GM18511 (cell line): ENCODE results near the gene SKIC3.

Source experiments
- ATAC-seq: cut with Tn5 transposase; IDR thresholded peaks from one replicate; pipeline ENCODE4 v1.9.1; 2021; ENCODE audit warnings: mild to moderate bottlenecking, moderate library complexity; ENCODE audit not compliant: unreplicated experiment

The SKIC3 gene

DNA sequence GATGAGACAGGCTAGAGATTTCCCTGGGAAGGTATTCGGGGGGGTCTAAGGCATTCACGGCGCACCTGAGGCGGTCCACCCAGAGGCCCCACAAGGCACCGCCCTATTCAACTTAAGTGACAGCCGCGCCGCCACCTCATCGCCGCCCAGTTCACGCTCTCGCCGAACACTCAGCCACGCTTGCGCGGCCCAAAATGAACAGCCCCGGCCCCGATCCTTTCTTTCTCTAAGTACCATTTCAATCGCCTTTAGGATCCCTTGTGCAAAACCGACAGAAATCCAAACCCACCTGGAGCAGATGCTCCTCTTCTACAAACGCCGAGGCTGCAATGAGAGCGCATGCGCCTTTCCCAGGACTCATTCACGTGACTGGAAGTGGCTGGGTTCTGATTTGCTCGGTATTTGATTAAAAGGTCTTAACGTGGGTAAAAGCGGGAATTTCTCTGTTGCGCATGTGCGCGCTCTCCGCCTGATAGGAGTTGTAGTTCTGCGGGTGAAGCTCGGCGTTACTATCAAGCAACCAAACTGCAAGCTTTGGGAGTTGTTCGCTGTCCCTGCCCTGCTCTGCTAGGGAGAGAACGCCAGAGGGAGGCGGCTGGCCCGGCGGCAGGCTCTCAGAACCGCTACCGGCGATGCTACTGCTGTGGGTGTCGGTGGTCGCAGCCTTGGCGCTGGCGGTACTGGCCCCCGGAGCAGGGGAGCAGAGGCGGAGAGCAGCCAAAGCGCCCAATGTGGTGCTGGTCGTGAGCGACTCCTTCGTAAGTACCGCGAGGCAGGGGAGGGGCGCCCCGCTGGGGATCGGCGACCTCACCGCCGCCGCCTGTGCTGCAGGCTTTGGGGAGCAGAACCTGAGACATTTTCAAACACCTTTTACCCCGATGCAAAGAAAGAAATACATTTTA, at the start of gene SKIC3, which contains the start of gene ARSK:
SKIC3 (minus strand) TSS at position 331 of the 902 bp plus-strand sequence. CDS start 7,827 bp downstream, outside the sequence.
ARSK (plus strand) TSS at position 455 of the 902 bp plus-strand sequence; CDS start at position 633, 178 bp downstream.
- peak; percentile 94 for ATAC-seq

DNA sequence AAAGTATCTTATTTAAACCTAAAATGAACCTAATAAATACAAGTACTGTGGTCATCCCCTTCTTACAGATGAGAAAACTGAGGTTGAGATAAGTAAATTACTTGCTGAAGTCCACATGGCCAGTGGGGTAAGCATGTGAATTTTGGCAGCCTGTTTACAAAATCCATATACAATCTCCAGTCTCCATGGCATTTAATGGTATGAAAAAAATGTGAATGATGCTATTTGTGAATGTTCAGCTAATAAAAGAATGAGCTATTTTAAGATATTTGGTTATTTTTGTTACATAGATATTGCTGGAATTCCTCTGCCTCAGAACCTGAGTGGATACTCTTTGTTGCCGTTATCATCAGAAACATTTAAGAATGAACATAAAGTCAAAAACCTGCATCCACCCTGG, 45.8 kb upstream of the SKIC3 start:
- no peak for ATAC-seq

- ATAC-seq, result no peak
Observed at GRCh38 chr5:95599252-95599651, 44.5 kb upstream of the SKIC3 start.

- no peak for ATAC-seq
Observed at GRCh38 chr5:95595289-95595931, 40.6 kb upstream of the SKIC3 start.

GRCh38 chr5:95591490-95591901, 36.7 kb upstream of the SKIC3 start:
- peak; percentile 86 for ATAC-seq

- peak; percentile 62 for ATAC-seq
Observed at GRCh38 chr5:95590880-95591279, 36.1 kb upstream of the SKIC3 start.

DNA sequence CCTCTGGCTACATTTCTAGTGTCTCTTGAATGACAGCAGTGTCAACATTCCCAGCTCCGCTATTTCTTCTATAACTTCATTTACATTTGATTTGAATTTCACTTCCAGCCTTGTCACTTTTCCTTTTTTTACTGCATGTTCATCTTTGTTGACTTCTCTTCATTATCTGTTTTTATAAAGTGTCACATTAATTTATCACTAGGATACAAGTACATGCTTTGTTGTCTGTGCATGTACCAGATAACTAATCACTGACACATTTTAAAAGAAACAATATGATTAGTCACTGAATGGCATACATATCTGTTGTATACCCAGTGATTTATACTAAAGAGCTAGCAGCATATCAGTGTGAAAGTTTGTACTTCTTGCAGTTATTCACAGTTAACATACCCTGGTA, 29.2 kb upstream of the SKIC3 start:
- no peak for ATAC-seq

- ATAC-seq, result no peak
Observed at GRCh38 chr5:95581576-95581975, 26.8 kb upstream of the SKIC3 start.

DNA sequence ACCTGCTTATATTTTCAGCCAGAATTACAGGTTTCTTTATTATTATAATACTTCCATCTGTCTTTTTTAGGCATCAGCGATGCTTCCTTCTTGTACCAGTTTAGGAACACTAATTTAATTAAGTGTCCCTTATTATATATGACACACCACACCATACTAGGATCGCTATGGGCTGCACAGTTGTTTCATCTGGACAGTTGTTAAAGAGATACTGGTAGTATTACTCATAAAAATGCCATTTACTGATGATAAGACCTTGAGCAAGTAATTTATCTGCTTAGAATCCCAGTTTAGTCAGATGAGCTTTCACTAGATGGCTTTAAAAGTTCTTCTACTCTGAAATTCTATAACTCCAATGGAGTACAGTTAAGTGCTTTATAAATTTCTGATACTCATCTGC, 17.2 kb upstream of the SKIC3 start:
- ATAC-seq, result no peak

GRCh38 chr5:95565280-95565920, 10.6 kb upstream of the SKIC3 start:
- ATAC-seq, result no peak

- no peak for ATAC-seq
Observed at GRCh38 chr5:95564450-95564849, 9.7 kb upstream of the SKIC3 start.

GRCh38 chr5:95563367-95563766, 8.6 kb upstream of the SKIC3 start:
- ATAC-seq, result no peak

DNA sequence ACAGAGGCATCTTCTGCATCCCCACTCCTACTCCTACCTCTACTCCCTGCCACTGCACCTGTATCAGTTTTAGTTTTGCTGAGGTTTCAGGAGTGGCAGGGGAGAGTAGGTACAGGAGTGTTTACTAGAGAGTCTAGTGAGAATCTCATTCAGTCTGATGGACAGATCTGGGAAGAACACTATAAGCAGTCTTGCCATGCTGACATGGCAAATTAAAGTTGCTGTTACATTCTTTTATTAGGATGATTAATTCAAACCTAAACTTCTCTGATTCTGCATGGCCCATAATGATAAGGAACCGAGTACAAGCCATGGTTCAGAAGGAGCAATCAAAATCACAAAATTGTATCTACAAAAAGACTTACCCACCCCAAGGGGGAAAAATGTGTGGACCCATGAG, 7.5 kb upstream of the SKIC3 start:
- no peak for ATAC-seq

GRCh38 chr5:95557841-95558240, 3.1 kb upstream of the SKIC3 start:
- ATAC-seq, result no peak

GRCh38 chr5:95555553-95555952, 776 bp upstream of the SKIC3 start:
- ATAC-seq, result no peak

DNA sequence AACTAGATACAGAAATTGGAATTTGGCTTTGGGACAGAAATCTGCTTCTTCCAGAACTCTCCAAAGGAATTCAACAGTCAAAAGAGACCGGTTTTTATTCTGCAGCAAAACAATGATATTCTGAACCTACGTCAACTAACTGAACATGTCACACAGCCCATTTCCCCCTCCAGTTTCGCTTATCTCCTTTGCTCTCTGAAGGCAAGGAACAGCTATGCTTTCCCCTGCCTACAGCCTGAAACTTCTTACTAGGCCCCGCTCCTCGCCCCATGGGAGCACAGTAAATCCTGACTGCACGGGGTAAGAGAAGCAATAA, 488 bp downstream of the SKIC3 start:
- ATAC-seq, result peak; percentile 39

DNA sequence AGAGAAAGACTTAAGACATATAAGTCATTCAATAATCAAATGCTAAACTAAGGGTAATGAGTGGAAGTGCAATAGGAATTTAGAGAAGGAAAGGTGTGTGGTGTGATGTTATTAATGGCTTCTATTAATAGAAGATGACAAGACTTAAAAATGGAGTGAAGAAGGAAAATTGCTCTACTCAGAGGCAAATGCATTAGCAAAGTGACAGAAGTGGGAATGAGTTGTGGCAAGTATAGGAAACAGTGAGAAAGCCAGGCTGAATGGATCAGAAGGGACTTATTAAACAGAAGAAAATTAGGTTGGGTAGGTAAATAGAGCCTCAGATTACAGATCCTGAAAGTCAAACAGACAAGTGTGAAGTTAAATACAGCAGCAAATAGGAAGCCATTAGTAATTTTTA, 5.7 kb downstream of the SKIC3 start:
- ATAC-seq, result no peak

DNA sequence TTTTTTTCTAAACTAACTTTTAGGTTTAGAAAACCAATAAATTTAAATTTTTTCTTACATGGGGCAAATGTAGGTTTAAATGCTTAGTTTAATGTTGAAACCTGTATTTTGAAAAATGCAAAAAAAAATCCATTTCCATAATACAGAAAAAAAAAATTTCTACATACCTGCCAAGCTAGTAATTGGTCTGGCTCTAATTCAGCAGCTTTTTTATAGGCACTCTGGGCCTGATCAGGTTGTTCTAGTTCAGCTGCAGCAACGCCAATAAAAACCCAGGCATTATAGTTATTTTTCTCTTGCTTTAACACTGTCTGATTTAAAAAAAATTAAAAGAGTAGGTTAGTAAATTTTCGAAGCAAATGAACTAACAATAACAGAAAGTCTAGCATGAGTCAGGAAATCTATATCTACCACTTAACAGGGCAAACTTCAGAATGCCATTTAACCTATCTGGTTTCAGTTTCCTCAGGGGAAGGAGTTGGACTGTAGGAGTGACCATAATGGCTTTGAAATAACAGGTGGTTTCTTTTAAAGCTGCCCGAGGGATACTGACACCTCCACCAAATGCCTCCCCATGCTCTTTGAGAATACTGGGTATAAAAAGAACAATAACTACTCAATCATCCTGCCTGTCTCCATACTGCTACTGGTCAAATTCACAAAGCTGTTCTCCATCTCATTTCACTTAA, 11.6 kb downstream of the SKIC3 start:
- no peak for ATAC-seq

DNA sequence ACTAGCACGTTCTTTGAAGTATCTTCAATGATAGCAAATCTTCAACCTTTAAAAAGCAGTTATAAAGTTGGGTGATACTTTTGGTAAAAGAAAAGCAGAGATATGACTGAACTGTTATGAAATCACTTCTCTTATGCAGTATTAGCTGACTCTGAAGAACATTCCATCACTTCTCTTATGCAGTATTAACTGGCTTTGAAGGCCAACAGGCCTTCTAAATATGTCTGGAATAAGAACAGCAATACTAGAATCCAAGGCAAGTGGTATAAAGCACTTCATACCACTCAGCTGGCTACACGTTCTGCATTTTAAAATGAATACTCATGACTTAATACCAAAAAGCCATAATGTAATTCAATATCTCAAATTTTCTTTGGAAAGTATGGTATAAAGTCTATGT, 17.3 kb downstream of the SKIC3 start:
- ATAC-seq, result no peak

DNA sequence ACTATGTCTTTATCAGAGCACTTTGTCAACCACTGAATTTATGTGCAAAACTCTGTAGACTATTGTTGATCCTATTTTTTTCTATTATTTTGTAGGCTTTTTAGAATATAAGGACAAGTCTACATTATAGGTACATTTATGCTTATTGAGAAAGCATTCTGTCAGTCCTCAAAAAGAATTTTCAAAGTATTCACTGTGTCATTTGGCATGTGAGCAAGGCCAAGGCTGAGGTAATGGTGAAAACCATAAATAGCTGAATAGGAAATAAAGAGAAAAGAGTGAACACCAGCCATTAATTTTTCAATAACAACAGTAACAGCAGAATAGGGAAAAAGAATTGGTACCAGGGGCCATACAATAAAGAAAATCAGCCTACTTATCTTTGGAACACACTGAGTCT, 21.0 kb downstream of the SKIC3 start:
- ATAC-seq, result no peak

DNA sequence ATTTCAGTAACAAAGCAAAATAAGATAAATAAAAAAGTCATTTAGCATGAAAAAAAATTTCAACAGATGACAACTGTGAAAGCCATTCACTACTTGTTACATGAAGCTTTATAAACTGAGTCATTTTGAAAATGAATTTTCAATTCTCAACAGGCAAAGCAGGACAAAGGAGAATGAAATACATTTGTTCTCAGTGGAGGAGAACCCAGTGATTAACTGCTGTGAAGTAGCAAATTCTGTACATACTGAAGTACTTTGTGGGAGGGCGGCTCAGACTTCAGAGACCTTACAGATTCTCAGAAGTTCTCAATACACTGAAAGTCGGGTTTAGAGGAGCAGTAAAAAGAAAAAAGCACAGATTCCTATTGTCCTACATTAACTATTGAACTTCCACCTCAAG, 21.7 kb downstream of the SKIC3 start:
- no peak for ATAC-seq
